Esophagus (tissue), 2 donors: ENCODE data around the gene AK2. TPM values are rescaled to one million over a fixed set of nuclear protein-coding genes. Genes with fewer than 3 reads are reported as not detected.

ENCODE experiments used
- H3K27ac ChIP-seq, 2 donors: one replicate each; pipeline ENCODE4 v1.5.1; 2013; ENCODE audit warnings: low read depth in 2 of 2, mild to moderate bottlenecking in 2 of 2, inconsistent platforms in 1 of 2, low read length in 1 of 2, moderate library complexity in 1 of 2
- H3K27me3 ChIP-seq, 2 donors: one replicate each; pipeline ENCODE4 v1.6.1; 2013; ENCODE audit warnings: low read length in 2 of 2, control low read depth in 1 of 2, mild to moderate bottlenecking in 1 of 2; ENCODE audit not compliant: insufficient read depth in 2 of 2, control insufficient read depth in 1 of 2
- H3K36me3 ChIP-seq, 2 donors: one replicate each; pipeline ENCODE4 v1.6.1; 2013; ENCODE audit warnings: low read length in 1 of 2; ENCODE audit not compliant: control insufficient read depth in 2 of 2, insufficient read depth in 2 of 2
- H3K4me1 ChIP-seq, 2 donors: one replicate each; pipeline ENCODE4 v1.6.1; 2013; ENCODE audit warnings: low read length in 1 of 2; ENCODE audit not compliant: control insufficient read depth in 2 of 2, insufficient read depth in 2 of 2
- H3K4me3 ChIP-seq, 2 donors: one replicate each; pipeline ENCODE4 v1.5.1; 2013; ENCODE audit warnings: low read length in 2 of 2, mild to moderate bottlenecking in 2 of 2, low read depth in 1 of 2, moderate library complexity in 1 of 2
- H3K9me3 ChIP-seq, 2 donors: one replicate each; pipeline ENCODE4 v1.6.1; 2013; ENCODE audit warnings: mild to moderate bottlenecking in 2 of 2, low read depth in 1 of 2, low read length in 1 of 2, moderate library complexity in 1 of 2; ENCODE audit not compliant: control insufficient read depth in 2 of 2, insufficient read depth in 1 of 2
- WGBS, 2 donors: extraction: QIAGEN DNeasy Blood & Tissue Kit; methylation state at CpG; one replicate each; pipeline ENCODE4 v1.1.7; 2013; 5-methylcytosine and 5-hydroxymethylcytosine counted together
- polyA plus RNA-seq, 2 donors: library from polyadenylated mRNA; stranded (reverse); fragments of 200-250 nt; gene quantifications; one replicate each; pipeline ENCODE4 v1.2.3, GENCODE V29; 2013
- donor health status: healthy with polysubstance abuse.
- donor health status: Bipolar disorder and iron deficiency.

Gene AK2
- polyA plus RNA-seq, 2 donors: 63.2 to 106 TPM

- Histone ChIP-seq H3K36me3 (no peaks in the 10 kb centered on the region), H3K9me3 (no peaks in the 10 kb centered on the region), H3K4me1 (no peaks in the 10 kb centered on the region), H3K4me3 (no peak overlapping the region), H3K27me3 (no peaks in the 10 kb centered on the region), H3K27ac (no peak overlapping the region)
- 41 to 58% methylated on average over 2 of the region's 2 CpGs for WGBS, 2 donors
Measured at GRCh38 chr1:33045246-33045645, 8.6 kb upstream of the AK2 start.

GRCh38 chr1:33043267-33044092 lies 6.8 kb upstream of the AK2 start:
- H3K27ac ChIP-seq: no peak overlapping the region
- WGBS, 2 donors: 78 to 81% methylated on average over 8 of the region's 8 CpGs
- H3K4me1 ChIP-seq: no peaks in the 10 kb centered on the region
- H3K36me3 ChIP-seq: no peaks in the 10 kb centered on the region
- no peaks in the 10 kb centered on the region for H3K27me3 ChIP-seq
- no peaks in the 10 kb centered on the region for H3K9me3 ChIP-seq
- no peak overlapping the region for H3K4me3 ChIP-seq

- Histone ChIP-seq H3K4me3 (no peak overlapping the region), H3K36me3 (no peaks in the 10 kb centered on the region), H3K4me1 (no peaks in the 10 kb centered on the region), H3K27ac (no peak overlapping the region), H3K27me3 (no peaks in the 10 kb centered on the region), H3K9me3 (no peaks in the 10 kb centered on the region)
- 65 to 97% methylated on average over 1 of the region's 1 CpG for WGBS, 2 donors
Measured at GRCh38 chr1:33042831-33043230, 6.1 kb upstream of the AK2 start.

- no peaks in the 10 kb centered on the region for H3K36me3 ChIP-seq
- no peaks in the 10 kb centered on the region for H3K9me3 ChIP-seq
- no peak overlapping the region for H3K4me3 ChIP-seq
- no peaks in the 10 kb centered on the region for H3K4me1 ChIP-seq
- H3K27me3 ChIP-seq: no peaks in the 10 kb centered on the region
- no peak overlapping the region for H3K27ac ChIP-seq
- WGBS, 2 donors: 79 to 81% methylated on average over 1 of the region's 1 CpG
Measured at GRCh38 chr1:33041026-33041425, 4.3 kb upstream of the AK2 start.

- WGBS, 2 donors: 76% methylated on average over 8 of the region's 8 CpGs
- Histone ChIP-seq H3K9me3 (no peaks in the 10 kb centered on the region), H3K36me3 (no peaks in the 10 kb centered on the region), H3K27ac (no peak overlapping the region), H3K27me3 (no peaks in the 10 kb centered on the region), H3K4me3 (no peak overlapping the region), H3K4me1 (peaks cover 0 to 4% of the 10 kb centered on the region in 2 donors)
Measured at GRCh38 chr1:33039840-33040239, 3.2 kb upstream of the AK2 start.

- H3K27ac ChIP-seq: peak overlapping the region; percentile 72 to 91
- H3K27me3 ChIP-seq: no peaks in the 10 kb centered on the region
- H3K36me3 ChIP-seq: no peaks in the 10 kb centered on the region
- whole genome bisulfite sequencing, 2 donors: 7 to 8% methylated on average over 5 of the region's 5 CpGs
- H3K4me1 ChIP-seq: peaks cover 0 to 4% of the 10 kb centered on the region in 2 donors
- H3K4me3 ChIP-seq: peak overlapping the region; percentile 78 to 100
- no peaks in the 10 kb centered on the region for H3K9me3 ChIP-seq
Measured at GRCh38 chr1:33036051-33036525, 595 bp downstream of the AK2 start.

- Histone ChIP-seq H3K36me3 (no peaks in the 10 kb centered on the region), H3K4me3 (no peak overlapping the region), H3K27ac (no peak overlapping the region), H3K9me3 (no peaks in the 10 kb centered on the region), H3K4me1 (peaks cover 0 to 4% of the 10 kb centered on the region in 2 donors), H3K27me3 (no peaks in the 10 kb centered on the region)
- WGBS, 2 donors: 77 to 82% methylated on average over 6 of the region's 6 CpGs
Measured at GRCh38 chr1:33032126-33032869, 4.4 kb downstream of the AK2 start.

- 88 to 90% methylated on average over 4 of the region's 4 CpGs for WGBS, 2 donors
- no peak overlapping the region for H3K27ac ChIP-seq
- H3K27me3 ChIP-seq: no peaks in the 10 kb centered on the region
- H3K4me1 ChIP-seq: peaks cover 0 to 4% of the 10 kb centered on the region in 2 donors
- no peak overlapping the region for H3K4me3 ChIP-seq
- H3K9me3 ChIP-seq: no peaks in the 10 kb centered on the region
- no peaks in the 10 kb centered on the region for H3K36me3 ChIP-seq
Measured at GRCh38 chr1:33031506-33031905, 5.2 kb downstream of the AK2 start.

GRCh38 chr1:33030575-33030974 lies 6.1 kb downstream of the AK2 start:
- 87 to 89% methylated on average over 2 of the region's 2 CpGs for WGBS, 2 donors

More at GRCh38 chr1:33030575-33030974, 6.1 kb downstream of the AK2 start:
- H3K4me3 ChIP-seq: no peak overlapping the region
- no peaks in the 10 kb centered on the region for H3K36me3 ChIP-seq
- no peaks in the 10 kb centered on the region for H3K9me3 ChIP-seq
- H3K27me3 ChIP-seq: no peaks in the 10 kb centered on the region
- H3K4me1 ChIP-seq: peaks cover 0 to 3% of the 10 kb centered on the region in 2 donors
- no peak overlapping the region for H3K27ac ChIP-seq
